HepG2 (cell line): Measurements from ENCODE around the gene ZNF526. TPM values are rescaled to one million over a fixed set of nuclear protein-coding genes. Genes with fewer than 3 reads are reported as not detected.

Experiments
- ATF1 ChIP-seq: IDR thresholded peaks from 2 replicates; pipeline ENCODE4 v1.6.1; 2016; ENCODE audit warnings: mild to moderate bottlenecking, control low read depth
- CHCHD3 ChIP-seq: sonication (generic); formaldehyde crosslinking; IDR thresholded peaks from 2 replicates; pipeline ENCODE4 v1.8.0; 2022; ENCODE audit warnings: mild to moderate bottlenecking, missing genetic modification reagents, moderate library complexity
- CREM ChIP-seq, 2 experiments: sonication (generic) in 1 of 2; formaldehyde crosslinking in 1 of 2; IDR thresholded peaks; 2 replicates each; pipeline versions ENCODE4 v1.4.0 to v1.6.1; 2016 to 2020; ENCODE audit warnings: antibody characterized with exemption in 1 of 2, mild to moderate bottlenecking in 1 of 2, missing genetic modification reagents in 1 of 2
- DRAP1 ChIP-seq: IDR thresholded peaks from 2 replicates; pipeline ENCODE4 v1.6.1; 2016; ENCODE audit warnings: missing genetic modification reagents, missing compliant biosample characterization
- FLYWCH1 ChIP-seq: sonication (generic); formaldehyde crosslinking; IDR thresholded peaks from 2 replicates; pipeline ENCODE4 v1.8.1; 2023; ENCODE audit warnings: mild to moderate bottlenecking, missing genetic modification reagents
- FOXK1 ChIP-seq: sonication (generic); formaldehyde crosslinking; IDR thresholded peaks from 2 replicates; pipeline ENCODE4 v1.4.0; 2020; ENCODE audit warnings: low read depth, missing genetic modification reagents, borderline replicate concordance
- HDAC6 ChIP-seq: fragments of 200-600 bp; sonication (generic); IDR thresholded peaks from 2 replicates; pipeline ENCODE4 v1.7.0; 2017; ENCODE audit warnings: mild to moderate bottlenecking, antibody characterized with exemption, low read length, low read depth
- KLF13 ChIP-seq: sonication (generic); formaldehyde crosslinking; IDR thresholded peaks from 2 replicates; pipeline ENCODE4 v1.4.0; 2020; ENCODE audit warnings: mild to moderate bottlenecking, missing genetic modification reagents
- MNT ChIP-seq: fragments of 450-650 bp; IDR thresholded peaks from 2 replicates; pipeline ENCODE4 v1.6.1; 2016
- NCOA2 ChIP-seq: sonication (generic); formaldehyde crosslinking; IDR thresholded peaks from 2 replicates; pipeline ENCODE4 v1.8.0; 2022; ENCODE audit warnings: inconsistent platforms
- TEAD3 ChIP-seq: optimal IDR thresholded peaks from 2 replicates; pipeline ENCODE3; 2016; ENCODE audit warnings: borderline replicate concordance
- TSC22D2 ChIP-seq: sonication (generic); formaldehyde crosslinking; IDR thresholded peaks from 2 replicates; pipeline ENCODE4 v1.5.1; 2020; ENCODE audit warnings: missing genetic modification reagents, mild to moderate bottlenecking, borderline replicate concordance
- YY1 ChIP-seq: IDR thresholded peaks from 2 replicates; pipeline ENCODE4 v1.6.1; 2011; ENCODE audit warnings: low read length, low read depth, moderate library complexity, mild to moderate bottlenecking; ENCODE audit not compliant: insufficient read depth, insufficient replicate concordance
- ZC3H13 ChIP-seq: sonication (generic); formaldehyde crosslinking; IDR thresholded peaks from 2 replicates; pipeline ENCODE4 v1.8.1; 2023; ENCODE audit warnings: mild to moderate bottlenecking, missing genetic modification reagents, moderate library complexity
- ZNF235 ChIP-seq: sonication (generic); formaldehyde crosslinking; IDR thresholded peaks from 2 replicates; pipeline ENCODE4 v1.8.1; 2023; ENCODE audit warnings: mild to moderate bottlenecking, missing genetic modification reagents, borderline replicate concordance
- ZNF326 ChIP-seq: sonication (generic); formaldehyde crosslinking; IDR thresholded peaks from 2 replicates; pipeline ENCODE4 v1.4.0; 2020; ENCODE audit warnings: missing genetic modification reagents, borderline replicate concordance
- ZNF343 ChIP-seq: sonication (generic); formaldehyde crosslinking; IDR thresholded peaks from 2 replicates; pipeline ENCODE4 v1.4.0; 2020; ENCODE audit warnings: mild to moderate bottlenecking, missing genetic modification reagents
- ZNF678 ChIP-seq: sonication (generic); formaldehyde crosslinking; IDR thresholded peaks from 2 replicates; pipeline ENCODE4 v1.4.0; 2020; ENCODE audit warnings: mild to moderate bottlenecking, missing genetic modification reagents
- ZNF768 ChIP-seq: sonication (generic); formaldehyde crosslinking; IDR thresholded peaks from 2 replicates; pipeline ENCODE4 v1.4.0; 2020; ENCODE audit warnings: missing genetic modification reagents
- ZNF850 ChIP-seq: sonication (generic); formaldehyde crosslinking; conservative IDR thresholded peaks from 2 replicates; pipeline ENCODE4 v1.9.0; 2021; ENCODE audit warnings: mild to moderate bottlenecking, missing genetic modification reagents
- polyA plus RNA-seq, 8 experiments: library from polyadenylated mRNA; depleted of rRNA in 3 of 8; stranded (reverse) in 7 of 8; unstranded in 1 of 8; fragments of >200 nt; fragmentation: Illumina TruSeq in 4 of 8; extraction: Trizol in 4 of 8; gene quantifications; 2 replicates each; pipeline versions ENCODE4 v1.2.1 to v1.2.3, GENCODE V29; 2011 to 2016; ENCODE audit warnings: low read depth in 4 of 8, missing spikeins in 1 of 8, mixed read lengths in 1 of 8; ENCODE audit not compliant: insufficient read depth in 1 of 8
- total RNA-seq, 5 experiments: library from RNA; depleted of rRNA; stranded (reverse); fragments of >200 nt; fragmentation: Illumina TruSeq; extraction: Trizol; gene quantifications; 2 replicates each; pipeline ENCODE4 v1.2.3, GENCODE V29; 2016; ENCODE audit warnings: low read depth in 1 of 5
- TF ChIP-seq, protein P1 (sequence below): sonication (generic); formaldehyde crosslinking; IDR thresholded peaks from one replicate; pipeline ENCODE4 v1.5.1; 2020; ENCODE audit warnings: mild to moderate bottlenecking, missing genetic modification reagents; ENCODE audit errors: not compliant biosample characterization

The ZNF526 gene
- total and polyA plus RNA-seq, 2 of the 13 experiments (the other 11 are each of a cell fraction or from before 2014, with no cell fraction given) = 3.3 to 8.4 TPM

GRCh38 chr19:42268704-42269477 lies 48.8 kb downstream of the ZNF526 start, which contains the start of gene CIC (continued):
- TF ChIP-seq FOXK1 (CRISPR knock-in tag) (peak; percentile 33; the same call in 1 of the 2 replicates), KLF13 (CRISPR knock-in tag) (no peak), HDAC6 (no peak), MNT (no peak), ZNF850 (CRISPR knock-in tag) (no peak), CREM (IDR thresholded peaks at IDR 0.05) (peak; percentile 95), CREM (CRISPR knock-in tag; IDR thresholded peaks at IDR 0.05) (no peak), ZNF678 (CRISPR knock-in tag) (no peak), ATF1 (CRISPR knock-in tag) (peak; percentile 88), TEAD3 (no peak), FLYWCH1 (CRISPR knock-in tag) (no peak), ZNF326 (no peak), CHCHD3 (CRISPR knock-in tag) (no peak), ZNF235 (CRISPR knock-in tag) (no peak), ZC3H13 (CRISPR knock-in tag) (no peak), YY1 (peak; percentile 88), DRAP1 (CRISPR knock-in tag) (peak; percentile 4; the same call in 1 of the 2 replicates), NCOA2 (CRISPR knock-in tag) (no peak), ZNF343 (peak; percentile 91), ZNF768 (no peak), TSC22D2 (no peak)
- TF ChIP-seq, protein P1, sequence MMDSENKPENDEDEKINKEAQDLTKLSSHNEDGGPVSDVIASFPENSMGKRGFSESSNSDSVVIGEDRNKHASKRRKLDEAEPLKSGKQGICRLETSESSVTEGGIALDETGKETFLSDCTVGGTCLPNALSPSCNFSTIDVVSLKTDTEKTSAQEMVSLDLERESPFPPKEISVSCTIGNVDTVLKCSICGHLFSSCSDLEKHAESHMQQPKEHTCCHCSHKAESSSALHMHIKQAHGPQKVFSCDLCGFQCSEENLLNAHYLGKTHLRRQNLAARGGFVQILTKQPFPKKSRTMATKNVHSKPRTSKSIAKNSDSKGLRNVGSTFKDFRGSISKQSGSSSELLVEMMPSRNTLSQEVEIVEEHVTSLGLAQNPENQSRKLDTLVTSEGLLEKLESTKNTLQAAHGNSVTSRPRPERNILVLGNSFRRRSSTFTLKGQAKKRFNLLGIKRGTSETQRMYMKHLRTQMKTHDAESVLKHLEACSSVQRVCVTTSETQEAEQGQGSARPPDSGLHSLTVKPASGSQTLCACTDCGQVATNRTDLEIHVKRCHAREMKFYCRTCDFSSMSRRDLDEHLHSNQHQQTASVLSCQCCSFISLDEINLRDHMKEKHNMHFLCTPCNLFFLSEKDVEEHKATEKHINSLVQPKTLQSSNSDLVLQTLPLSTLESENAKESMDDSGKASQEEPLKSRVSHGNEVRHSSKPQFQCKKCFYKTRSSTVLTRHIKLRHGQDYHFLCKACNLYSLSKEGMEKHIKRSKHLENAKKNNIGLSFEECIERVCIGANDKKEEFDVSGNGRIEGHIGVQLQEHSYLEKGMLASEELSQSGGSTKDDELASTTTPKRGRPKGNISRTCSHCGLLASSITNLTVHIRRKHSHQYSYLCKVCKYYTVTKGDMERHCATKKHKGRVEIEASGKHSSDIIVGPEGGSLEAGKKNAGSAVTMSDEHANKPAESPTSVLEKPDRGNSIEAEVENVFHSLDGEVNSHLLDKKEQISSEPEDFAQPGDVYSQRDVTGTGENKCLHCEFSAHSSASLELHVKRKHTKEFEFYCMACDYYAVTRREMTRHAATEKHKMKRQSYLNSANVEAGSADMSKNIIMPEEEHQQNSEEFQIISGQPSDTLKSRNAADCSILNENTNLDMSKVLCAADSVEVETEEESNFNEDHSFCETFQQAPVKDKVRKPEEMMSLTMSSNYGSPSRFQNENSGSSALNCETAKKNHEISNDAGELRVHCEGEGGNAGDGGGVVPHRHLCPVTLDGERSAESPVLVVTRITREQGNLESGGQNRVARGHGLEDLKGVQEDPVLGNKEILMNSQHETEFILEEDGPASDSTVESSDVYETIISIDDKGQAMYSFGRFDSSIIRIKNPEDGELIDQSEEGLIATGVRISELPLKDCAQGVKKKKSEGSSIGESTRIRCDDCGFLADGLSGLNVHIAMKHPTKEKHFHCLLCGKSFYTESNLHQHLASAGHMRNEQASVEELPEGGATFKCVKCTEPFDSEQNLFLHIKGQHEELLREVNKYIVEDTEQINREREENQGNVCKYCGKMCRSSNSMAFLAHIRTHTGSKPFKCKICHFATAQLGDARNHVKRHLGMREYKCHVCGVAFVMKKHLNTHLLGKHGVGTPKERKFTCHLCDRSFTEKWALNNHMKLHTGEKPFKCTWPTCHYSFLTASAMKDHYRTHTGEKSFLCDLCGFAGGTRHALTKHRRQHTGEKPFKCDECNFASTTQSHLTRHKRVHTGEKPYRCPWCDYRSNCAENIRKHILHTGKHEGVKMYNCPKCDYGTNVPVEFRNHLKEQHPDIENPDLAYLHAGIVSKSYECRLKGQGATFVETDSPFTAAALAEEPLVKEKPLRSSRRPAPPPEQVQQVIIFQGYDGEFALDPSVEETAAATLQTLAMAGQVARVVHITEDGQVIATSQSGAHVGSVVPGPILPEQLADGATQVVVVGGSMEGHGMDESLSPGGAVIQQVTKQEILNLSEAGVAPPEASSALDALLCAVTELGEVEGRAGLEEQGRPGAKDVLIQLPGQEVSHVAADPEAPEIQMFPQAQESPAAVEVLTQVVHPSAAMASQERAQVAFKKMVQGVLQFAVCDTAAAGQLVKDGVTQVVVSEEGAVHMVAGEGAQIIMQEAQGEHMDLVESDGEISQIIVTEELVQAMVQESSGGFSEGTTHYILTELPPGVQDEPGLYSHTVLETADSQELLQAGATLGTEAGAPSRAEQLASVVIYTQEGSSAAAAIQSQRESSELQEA = no peak
